GM12878 (cell line): Measurements from ENCODE around the gene RBMS3. TPM values are rescaled to one million over a fixed set of nuclear protein-coding genes. Genes with fewer than 3 reads are reported as not detected.

ENCODE experiments used
- ATAC-seq: fragments of 200-7000 bp; cut with Tn5 transposase; 3 replicates; pipeline ENCODE4 v1.9.1; 2020; ENCODE audit warnings: mild to moderate bottlenecking, moderate library complexity
- BruUV-seq: library from RNA; stranded (reverse); fragments of 400-500 nt; replicated peaks from 2 replicates; lab custom pipeline; 2021; lab: Mats Ljungman, UMichigan
- CTCF ChIA-PET: fragments of 300-600 bp; sonication (Branson Sonifier 250); formaldehyde crosslinking; extraction: SDS; loops from one replicate; lab custom pipeline; 2021; ENCODE audit warnings: inconsistent platforms; lab: Yijun Ruan, JAX
- POLR2A ChIA-PET: fragments of 350-600 bp; formaldehyde crosslinking; extraction: SDS; loops from one replicate; lab custom pipeline; 2021; ENCODE audit warnings: inconsistent platforms; lab: Charles Lee
- RAD21 ChIA-PET: fragments of 300-600 bp; sonication (Branson Sonifier 250); formaldehyde crosslinking; loops from one replicate; lab custom pipeline; 2023; ENCODE audit warnings: antibody characterized with exemption; ENCODE audit not compliant: unreplicated experiment; lab: Charles Lee
- SMC1A ChIA-PET: fragments of 300-600 bp; sonication (Branson Sonifier 250); formaldehyde crosslinking; loops from one replicate; lab custom pipeline; 2023; ENCODE audit not compliant: unreplicated experiment, uncharacterized antibody; lab: Charles Lee
- DNase-seq: peaks from one replicate; pipeline ENCODE4 v3.0.0-alpha.2; 2011; ENCODE audit warnings: low read depth, low spot score
- FAIRE-seq: peaks from 3 replicates; lab custom pipeline; 2011; peaks lifted over from hg19 to GRCh38; lab: Jason Lieb, UNC
- H2AFZ ChIP-seq: 2 replicates; pipeline ENCODE4 v1.6.0; 2011; ENCODE audit warnings: low read depth, low read length, control low read depth; ENCODE audit not compliant: control insufficient read depth
- H3K27ac ChIP-seq: 2 replicates; pipeline ENCODE4 v1.5.1; 2011; ENCODE audit warnings: control low read depth; ENCODE audit not compliant: control insufficient read depth, insufficient read depth
- H3K27me3 ChIP-seq, 2 experiments: replicated peaks in 1 of 2; 2 replicates each; pipeline versions ENCODE4 v1.6.0 to v1.6.1; 2011; ENCODE audit warnings: low read length in 1 of 2; ENCODE audit not compliant: control insufficient read depth in 2 of 2, insufficient read depth in 2 of 2
- H3K36me3 ChIP-seq, 2 experiments: 2 replicates each; pipeline ENCODE4 v1.5.1; 2011; ENCODE audit warnings: low read length in 1 of 2; ENCODE audit not compliant: control insufficient read depth in 2 of 2, insufficient read depth in 2 of 2
- H3K4me1 ChIP-seq: 2 replicates; pipeline ENCODE4 v1.6.1; 2011; ENCODE audit warnings: mild to moderate bottlenecking, low read length, moderate library complexity, mixed read lengths; ENCODE audit not compliant: control insufficient read depth, insufficient read depth
- H3K4me2 ChIP-seq: 2 replicates; pipeline ENCODE4 v1.6.0; 2011; ENCODE audit warnings: control low read depth; ENCODE audit not compliant: control insufficient read depth, insufficient read depth
- H3K4me3 ChIP-seq: fragments of 200-600 bp; sonication (generic); 2 replicates; pipeline ENCODE4 v1.5.1; 2016
- H3K79me2 ChIP-seq: 2 replicates; pipeline ENCODE4 v1.6.0; 2011; ENCODE audit warnings: low read length; ENCODE audit not compliant: control insufficient read depth, insufficient read depth
- H3K9ac ChIP-seq: 2 replicates; pipeline ENCODE4 v1.8.0; 2011; ENCODE audit warnings: low read length, control low read depth, mixed read lengths; ENCODE audit not compliant: control insufficient read depth, insufficient read depth
- H3K9me3 ChIP-seq: replicated peaks from 3 replicates; pipeline ENCODE4 v1.5.1; 2011; ENCODE audit warnings: mild to moderate bottlenecking, low read length; ENCODE audit not compliant: control insufficient read depth, insufficient read depth
- H4K20me1 ChIP-seq: 2 replicates; pipeline ENCODE4 v1.6.0; 2011; ENCODE audit not compliant: control insufficient read depth, insufficient read depth
- CBX3 ChIP-seq: fragments of 200-600 bp; sonication (generic); IDR thresholded peaks from 2 replicates; pipeline ENCODE4 v1.6.1; 2016; ENCODE audit warnings: low read depth, borderline replicate concordance
- DPF2 ChIP-seq: fragments of 450-650 bp; IDR thresholded peaks from 2 replicates; pipeline ENCODE4 v1.6.1; 2017; ENCODE audit warnings: mild to moderate bottlenecking
- HCFC1 ChIP-seq: fragments of 150-350 bp; IDR thresholded peaks from 2 replicates; pipeline ENCODE4 v1.6.1; 2014; ENCODE audit warnings: low read length
- HDAC2 ChIP-seq: fragments of 200-600 bp; sonication (generic); IDR thresholded peaks from 2 replicates; pipeline ENCODE4 v1.6.1; 2017
- MEF2B ChIP-seq: fragments of 450-650 bp; IDR thresholded peaks from 2 replicates; pipeline ENCODE4 v1.6.1; 2018; ENCODE audit warnings: mild to moderate bottlenecking, moderate library complexity; ENCODE audit not compliant: partially characterized antibody, poor library complexity, severe bottlenecking
- MTA2 ChIP-seq: fragments of 450-650 bp; IDR thresholded peaks from 2 replicates; pipeline ENCODE4 v1.6.1; 2016; ENCODE audit warnings: low read depth, mild to moderate bottlenecking, moderate library complexity
- NFXL1 ChIP-seq: fragments of 450-650 bp; IDR thresholded peaks from 2 replicates; pipeline ENCODE4 v1.6.1; 2017; ENCODE audit warnings: antibody characterized with exemption, mild to moderate bottlenecking, borderline replicate concordance
- NR2F1 ChIP-seq: fragments of 450-650 bp; conservative IDR thresholded peaks from 2 replicates; pipeline ENCODE4 v1.6.1; 2017; ENCODE audit warnings: mild to moderate bottlenecking
- SIX5 ChIP-seq: IDR thresholded peaks from 2 replicates; pipeline ENCODE4 v1.6.1; 2011; ENCODE audit warnings: mild to moderate bottlenecking, low read depth, low read length, moderate library complexity; ENCODE audit not compliant: severe bottlenecking
- SREBF2 ChIP-seq: IDR thresholded peaks from 2 replicates; pipeline ENCODE4 v1.6.1; 2012; ENCODE audit warnings: mild to moderate bottlenecking, low read length
- TAF1 ChIP-seq: IDR thresholded peaks from 2 replicates; pipeline ENCODE4 v1.6.1; 2011; ENCODE audit warnings: mild to moderate bottlenecking, low read depth, low read length, borderline replicate concordance
- TARDBP ChIP-seq: IDR thresholded peaks from 2 replicates; pipeline ENCODE4 v1.6.1; 2016; ENCODE audit warnings: borderline replicate concordance
- TCF7 ChIP-seq: IDR thresholded peaks from 2 replicates; pipeline ENCODE4 v1.6.1; 2014; ENCODE audit warnings: antibody characterized with exemption, borderline replicate concordance
- ZNF217 ChIP-seq: fragments of 450-650 bp; IDR thresholded peaks from 2 replicates; pipeline ENCODE4 v1.6.1; 2017; ENCODE audit warnings: antibody characterized with exemption, mild to moderate bottlenecking
- ZZZ3 ChIP-seq: IDR thresholded peaks from 2 replicates; pipeline ENCODE4 v1.6.1; 2011; ENCODE audit warnings: low read depth; ENCODE audit not compliant: control insufficient read depth, insufficient read length
- WGBS: methylation state at CpG from one replicate; pipeline ENCODE4 v1.1.6; 2016; ENCODE audit warnings: low lambda C conversion rate; ENCODE audit not compliant: insufficient replicate concordance, insufficient coverage; ENCODE audit errors: missing lambda C conversion rate; 5-methylcytosine and 5-hydroxymethylcytosine counted together
- in situ Hi-C: fragments of 300-500 bp; cut with MboI; formaldehyde crosslinking; loops from 9 replicates; pipeline ENCODE4 v1.14.3; 2018; ENCODE audit warnings: mixed read lengths
- intact Hi-C: fragments of 100-400 bp; cut with micrococcal nuclease; formaldehyde crosslinking; loops from one replicate; pipeline ENCODE4 v1.14.2; 2022; ENCODE audit not compliant: unreplicated experiment
- polyA plus RNA-seq, 11 experiments: library from polyadenylated mRNA; depleted of rRNA in 4 of 11; unstranded in 6 of 11; stranded (reverse) in 5 of 11; fragments of >200 nt; fragmentation: Nextera tagmentation in 4 of 11; fragmentation: Illumina TruSeq in 1 of 11; extraction: Ambion mirVana in 4 of 11; extraction: Trizol in 1 of 11; gene quantifications; 1 replicate in 1 of 11; 2 replicates in 10 of 11; pipeline versions ENCODE4 v1.2.1 to v1.2.3, GENCODE V29; 2011 to 2016; ENCODE audit warnings: inconsistent platforms in 2 of 11, missing spikeins in 2 of 11, low read depth in 1 of 11
- total RNA-seq, 4 experiments: library from RNA; depleted of rRNA in 3 of 4; stranded (reverse); fragments of >200 nt in 3 of 4; fragmentation: Illumina TruSeq in 1 of 4; extraction: Trizol in 1 of 4; gene quantifications; 2 replicates each; pipeline versions ENCODE4 v1.2.1 to v1.2.3, GENCODE V29; 2013 to 2021
- TF ChIP-seq, protein P1 (sequence below): fragments of 150-350 bp; IDR thresholded peaks from 2 replicates; pipeline ENCODE4 v1.6.1; 2014; ENCODE audit warnings: mild to moderate bottlenecking, low read depth, low read length
- TF ChIP-seq, protein P2 (sequence below): fragments of 150-350 bp; IDR thresholded peaks from 2 replicates; pipeline ENCODE4 v1.6.1; 2016; ENCODE audit warnings: low read depth, low read length

Gene RBMS3
- total and polyA plus RNA-seq, 10 of the 15 experiments (the other 5 are each of a cell fraction or from before 2014, with no cell fraction given): 0.79 to 4.7 (median 3.1) TPM

DNA sequence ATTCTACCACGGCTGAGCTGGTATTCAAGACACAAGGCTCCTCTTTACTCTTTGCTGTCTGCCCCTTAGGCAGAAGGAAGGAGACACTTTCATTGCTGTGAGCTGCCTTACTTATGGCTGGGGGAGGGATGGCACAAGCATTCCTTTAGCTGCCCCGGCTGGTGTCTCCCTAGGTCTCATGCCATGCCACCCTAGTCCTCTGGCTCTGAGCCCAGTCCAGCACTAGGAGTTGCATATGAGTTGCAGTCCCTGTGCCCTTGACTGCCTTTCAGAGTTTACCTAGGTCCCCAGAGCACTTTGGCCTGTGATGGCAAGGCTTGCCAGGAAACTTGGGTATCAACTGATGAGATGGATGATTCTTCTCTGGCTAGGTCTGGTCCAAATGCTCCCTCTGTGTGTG is 296.4 kb downstream of the RBMS3 start:
- no peak overlapping the region for H3K27ac ChIP-seq
- ChIA-PET RAD21 (no interaction called here), SMC1A (no interaction called here), POLR2A (no interaction called here), CTCF (no interaction called here)
- no peak overlapping the region for H3K4me2 ChIP-seq
- no TSS peak for BruUV-seq
- H4K20me1 ChIP-seq: no peaks in the 10 kb centered on the region
- whole genome bisulfite sequencing: 32% methylated on average over 2 of the region's 2 CpGs
- H3K36me3 ChIP-seq: no peaks in the 10 kb centered on the region
- ATAC-seq: no peak
- no peaks in the 10 kb centered on the region for H3K4me1 ChIP-seq
- H3K9ac ChIP-seq: no peak overlapping the region
- in situ Hi-C loops: no loop called here
- no peak for DNase-seq
- H3K27me3 ChIP-seq: no peaks in the 10 kb centered on the region
- H3K9me3 ChIP-seq: no peaks in the 10 kb centered on the region
- no peaks in the 10 kb centered on the region for H3K79me2 ChIP-seq
- FAIRE-seq: no peak
- intact Hi-C loops: no loop called here
- TF ChIP-seq MEF2B (no peak), HCFC1 (no peak), DPF2 (no peak), CBX3 (no peak), MTA2 (no peak), SIX5 (no peak), NR2F1 (no peak), NFXL1 (no peak)
- no peak overlapping the region for H3K4me3 ChIP-seq
- no peak overlapping the region for H2AFZ ChIP-seq

DNA sequence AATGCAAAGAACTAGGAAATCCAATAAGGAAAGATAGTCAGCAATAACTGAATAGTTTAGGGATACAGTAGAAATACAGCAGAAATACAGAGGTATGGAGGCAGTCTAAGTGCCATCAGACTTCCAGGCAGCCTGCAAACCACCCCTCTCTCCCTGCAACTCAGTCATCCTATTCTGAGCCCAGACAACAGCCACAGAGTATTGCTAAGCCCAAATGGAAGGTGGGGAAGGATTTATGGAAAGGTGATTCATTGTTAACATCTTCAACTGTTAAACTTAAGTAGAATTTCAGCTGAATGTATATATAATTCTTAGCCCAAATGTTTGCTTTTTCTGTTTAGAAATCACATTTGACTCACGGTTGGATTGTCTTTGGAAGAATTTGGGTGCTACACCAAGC is 300.4 kb downstream of the RBMS3 start:
- ChIA-PET SMC1A (no interaction called here), POLR2A (no interaction called here), CTCF (no interaction called here), RAD21 (no interaction called here)
- Histone ChIP-seq H3K79me2 (no peaks in the 10 kb centered on the region), H3K4me2 (no peak overlapping the region), H4K20me1 (no peaks in the 10 kb centered on the region), H2AFZ (no peak overlapping the region), H3K36me3 (no peaks in the 10 kb centered on the region), H3K9me3 (no peaks in the 10 kb centered on the region), H3K4me1 (no peaks in the 10 kb centered on the region), H3K4me3 (no peak overlapping the region), H3K27me3 (no peaks in the 10 kb centered on the region), H3K27ac (no peak overlapping the region), H3K9ac (no peak overlapping the region)
- intact Hi-C loops (no loop called here), in situ Hi-C loops (no loop called here)
- WGBS: 0% methylated on average over 1 of the region's 1 CpG
- BruUV-seq: no TSS peak
- DNase-seq (no peak), ATAC-seq (no peak), FAIRE-seq (no peak)
- TF ChIP-seq SREBF2 (no peak), TARDBP (no peak), ZZZ3 (no peak), HDAC2 (no peak), TCF7 (no peak), TAF1 (no peak), ZNF217 (no peak), NR2F1 (no peak)
- TF ChIP-seq, protein P1, sequence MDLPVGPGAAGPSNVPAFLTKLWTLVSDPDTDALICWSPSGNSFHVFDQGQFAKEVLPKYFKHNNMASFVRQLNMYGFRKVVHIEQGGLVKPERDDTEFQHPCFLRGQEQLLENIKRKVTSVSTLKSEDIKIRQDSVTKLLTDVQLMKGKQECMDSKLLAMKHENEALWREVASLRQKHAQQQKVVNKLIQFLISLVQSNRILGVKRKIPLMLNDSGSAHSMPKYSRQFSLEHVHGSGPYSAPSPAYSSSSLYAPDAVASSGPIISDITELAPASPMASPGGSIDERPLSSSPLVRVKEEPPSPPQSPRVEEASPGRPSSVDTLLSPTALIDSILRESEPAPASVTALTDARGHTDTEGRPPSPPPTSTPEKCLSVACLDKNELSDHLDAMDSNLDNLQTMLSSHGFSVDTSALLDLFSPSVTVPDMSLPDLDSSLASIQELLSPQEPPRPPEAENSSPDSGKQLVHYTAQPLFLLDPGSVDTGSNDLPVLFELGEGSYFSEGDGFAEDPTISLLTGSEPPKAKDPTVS: no peak
- TF ChIP-seq, protein P2, sequence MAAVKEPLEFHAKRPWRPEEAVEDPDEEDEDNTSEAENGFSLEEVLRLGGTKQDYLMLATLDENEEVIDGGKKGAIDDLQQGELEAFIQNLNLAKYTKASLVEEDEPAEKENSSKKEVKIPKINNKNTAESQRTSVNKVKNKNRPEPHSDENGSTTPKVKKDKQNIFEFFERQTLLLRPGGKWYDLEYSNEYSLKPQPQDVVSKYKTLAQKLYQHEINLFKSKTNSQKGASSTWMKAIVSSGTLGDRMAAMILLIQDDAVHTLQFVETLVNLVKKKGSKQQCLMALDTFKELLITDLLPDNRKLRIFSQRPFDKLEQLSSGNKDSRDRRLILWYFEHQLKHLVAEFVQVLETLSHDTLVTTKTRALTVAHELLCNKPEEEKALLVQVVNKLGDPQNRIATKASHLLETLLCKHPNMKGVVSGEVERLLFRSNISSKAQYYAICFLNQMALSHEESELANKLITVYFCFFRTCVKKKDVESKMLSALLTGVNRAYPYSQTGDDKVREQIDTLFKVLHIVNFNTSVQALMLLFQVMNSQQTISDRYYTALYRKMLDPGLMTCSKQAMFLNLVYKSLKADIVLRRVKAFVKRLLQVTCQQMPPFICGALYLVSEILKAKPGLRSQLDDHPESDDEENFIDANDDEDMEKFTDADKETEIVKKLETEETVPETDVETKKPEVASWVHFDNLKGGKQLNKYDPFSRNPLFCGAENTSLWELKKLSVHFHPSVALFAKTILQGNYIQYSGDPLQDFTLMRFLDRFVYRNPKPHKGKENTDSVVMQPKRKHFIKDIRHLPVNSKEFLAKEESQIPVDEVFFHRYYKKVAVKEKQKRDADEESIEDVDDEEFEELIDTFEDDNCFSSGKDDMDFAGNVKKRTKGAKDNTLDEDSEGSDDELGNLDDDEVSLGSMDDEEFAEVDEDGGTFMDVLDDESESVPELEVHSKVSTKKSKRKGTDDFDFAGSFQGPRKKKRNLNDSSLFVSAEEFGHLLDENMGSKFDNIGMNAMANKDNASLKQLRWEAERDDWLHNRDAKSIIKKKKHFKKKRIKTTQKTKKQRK: no peak
